ENCODE results near the gene HYAL4.
"Not testable (repeated sequence)": the region's sequence is repeated elsewhere in the genome, so short reads cannot be mapped to it uniquely, and the experiment has no call there.

Gene HYAL4, protein sequence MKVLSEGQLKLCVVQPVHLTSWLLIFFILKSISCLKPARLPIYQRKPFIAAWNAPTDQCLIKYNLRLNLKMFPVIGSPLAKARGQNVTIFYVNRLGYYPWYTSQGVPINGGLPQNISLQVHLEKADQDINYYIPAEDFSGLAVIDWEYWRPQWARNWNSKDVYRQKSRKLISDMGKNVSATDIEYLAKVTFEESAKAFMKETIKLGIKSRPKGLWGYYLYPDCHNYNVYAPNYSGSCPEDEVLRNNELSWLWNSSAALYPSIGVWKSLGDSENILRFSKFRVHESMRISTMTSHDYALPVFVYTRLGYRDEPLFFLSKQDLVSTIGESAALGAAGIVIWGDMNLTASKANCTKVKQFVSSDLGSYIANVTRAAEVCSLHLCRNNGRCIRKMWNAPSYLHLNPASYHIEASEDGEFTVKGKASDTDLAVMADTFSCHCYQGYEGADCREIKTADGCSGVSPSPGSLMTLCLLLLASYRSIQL

DNA sequence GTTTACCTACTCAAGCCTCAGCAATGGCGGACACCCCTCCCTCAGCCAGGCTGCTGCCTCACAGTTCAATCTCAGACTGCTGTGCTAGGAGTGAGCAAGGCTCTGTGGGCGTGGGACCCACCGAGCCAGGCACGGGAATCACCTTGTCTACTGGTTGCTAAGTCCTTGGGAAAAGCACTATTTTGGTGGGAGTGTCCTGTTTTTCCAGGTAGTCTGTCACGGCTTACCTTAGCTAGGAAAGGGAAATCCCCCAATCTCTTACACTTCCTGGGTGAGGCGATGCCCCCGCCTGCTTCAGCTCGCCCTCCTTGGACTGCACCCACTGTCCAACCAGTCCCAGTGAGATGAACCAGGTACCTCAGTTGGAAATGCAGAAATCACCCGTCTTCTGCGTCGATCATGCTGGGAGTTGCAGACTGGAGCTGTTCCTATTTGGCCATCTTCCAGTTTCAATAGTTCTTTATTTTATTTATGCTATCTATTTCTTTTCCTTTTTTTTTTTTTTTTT, at the start of gene HYAL4:
HYAL4 (plus strand) TSS at position 458 of the 508 bp plus-strand sequence. CDS start 23,105 bp downstream, outside the sequence.
- no peak for DNase-seq (ENCODE audit: low read depth)

DNA sequence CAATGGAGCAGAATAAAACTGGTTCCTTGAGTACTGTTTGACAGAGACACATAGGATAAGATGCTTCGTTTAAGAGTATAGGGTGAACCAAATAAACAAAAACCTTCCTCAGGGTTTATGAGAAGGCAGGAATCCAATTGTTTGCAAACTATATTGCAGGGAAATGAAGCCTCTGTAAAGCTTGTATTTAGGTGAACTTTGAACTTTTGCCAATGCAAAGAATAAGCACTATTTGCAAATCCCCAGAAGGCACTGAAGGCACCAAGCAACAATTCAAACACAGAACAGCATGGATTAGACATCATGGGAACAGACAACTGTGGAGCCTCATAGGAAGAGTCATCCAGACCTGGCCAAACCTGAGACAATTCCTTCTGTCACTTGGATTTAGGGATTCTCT, 49.1 kb upstream of the HYAL4 start:
- DNase-seq (ENCODE audit: low read depth), result no peak

DNA sequence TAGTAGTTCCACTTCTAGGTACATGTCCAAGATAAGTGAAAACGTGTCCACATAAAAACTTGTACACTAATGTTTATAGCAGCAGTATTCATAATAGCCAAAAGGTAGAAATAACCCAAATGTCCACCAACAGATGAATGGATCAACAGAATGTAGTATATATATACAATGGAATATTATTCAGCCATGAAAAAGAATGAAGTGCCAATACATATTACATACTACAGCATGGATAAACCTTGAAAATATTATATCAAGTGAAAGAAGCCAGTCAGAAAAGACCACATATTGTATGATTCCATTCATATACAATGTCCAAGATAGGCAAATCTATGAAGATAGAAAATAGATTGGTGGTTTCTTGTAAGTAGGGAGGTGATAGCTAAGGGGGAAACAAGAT, 48.4 kb upstream of the HYAL4 start:
- no peak for DNase-seq (ENCODE audit: low read depth)

DNA sequence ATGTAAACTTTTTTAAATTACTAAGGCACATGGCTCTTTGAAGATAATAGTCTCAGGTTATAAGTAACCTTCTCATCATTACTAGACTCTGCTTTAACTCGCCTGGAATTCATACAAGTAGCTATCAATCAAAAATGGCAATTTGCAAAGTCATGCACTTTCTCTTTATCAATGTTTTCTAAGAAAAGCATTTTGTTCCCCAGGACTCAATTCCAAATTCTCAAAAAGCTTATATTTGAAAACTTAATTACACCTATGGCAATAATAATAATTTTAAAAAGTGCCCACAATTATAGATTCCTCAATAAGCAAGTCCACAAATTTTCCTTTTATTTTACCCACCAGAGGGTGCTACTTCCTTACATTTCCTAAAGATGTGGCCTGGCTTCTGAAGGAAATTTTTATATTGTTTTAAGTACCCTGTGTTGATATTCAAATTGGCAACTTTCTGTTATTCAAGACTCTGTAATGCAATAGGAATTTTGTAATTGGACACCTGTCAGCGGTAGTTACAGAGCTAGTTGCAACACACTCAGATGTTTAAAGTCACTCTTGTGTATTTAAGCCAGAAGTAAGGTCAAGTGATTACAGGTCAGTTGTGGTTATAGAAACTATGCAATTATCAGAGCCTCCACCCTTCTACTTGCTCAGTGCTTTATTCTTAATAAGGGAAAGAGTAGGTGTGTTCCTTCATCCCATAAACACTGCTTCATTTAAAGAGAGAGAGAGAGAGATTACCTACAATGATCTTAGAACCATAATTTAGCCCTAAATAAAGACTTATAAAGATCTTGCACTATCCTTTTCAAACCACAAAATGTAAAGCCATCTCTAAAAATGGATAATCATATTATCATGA, 47.1 kb upstream of the HYAL4 start:
- DNase-seq (ENCODE audit: low read depth), result peak; percentile 85

DNA sequence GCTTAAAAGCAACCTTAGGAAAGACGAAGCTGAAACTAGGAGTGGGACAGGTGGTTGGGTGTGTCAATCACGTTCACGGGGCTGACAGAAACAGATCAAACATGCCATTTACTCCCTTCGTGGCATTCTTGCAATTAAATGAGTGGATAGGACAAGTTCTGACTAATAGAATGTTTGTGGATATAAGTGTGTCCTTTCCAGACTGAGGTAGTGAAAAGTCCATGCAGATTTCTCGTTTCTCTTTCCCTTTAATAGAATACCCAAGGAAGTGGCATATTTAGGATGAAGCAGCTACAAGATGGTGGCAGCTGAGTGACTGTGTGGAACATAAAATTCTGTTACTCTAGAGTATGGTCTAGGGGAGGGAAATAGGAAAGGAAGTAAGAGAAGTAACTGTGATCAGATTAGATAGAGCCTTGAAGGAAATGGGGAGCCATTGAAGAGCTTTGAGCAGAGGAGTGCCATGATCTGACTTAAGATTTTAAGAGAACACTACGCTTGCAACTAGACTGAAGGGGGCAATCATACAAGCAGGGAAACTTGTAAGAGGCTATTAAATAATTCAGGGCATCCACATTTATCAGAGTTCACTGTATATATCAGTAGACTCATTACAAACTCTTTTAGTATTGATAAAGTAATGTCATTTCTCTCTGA, 46.3 kb upstream of the HYAL4 start:
- no peak for DNase-seq (ENCODE audit: low read depth)

DNA sequence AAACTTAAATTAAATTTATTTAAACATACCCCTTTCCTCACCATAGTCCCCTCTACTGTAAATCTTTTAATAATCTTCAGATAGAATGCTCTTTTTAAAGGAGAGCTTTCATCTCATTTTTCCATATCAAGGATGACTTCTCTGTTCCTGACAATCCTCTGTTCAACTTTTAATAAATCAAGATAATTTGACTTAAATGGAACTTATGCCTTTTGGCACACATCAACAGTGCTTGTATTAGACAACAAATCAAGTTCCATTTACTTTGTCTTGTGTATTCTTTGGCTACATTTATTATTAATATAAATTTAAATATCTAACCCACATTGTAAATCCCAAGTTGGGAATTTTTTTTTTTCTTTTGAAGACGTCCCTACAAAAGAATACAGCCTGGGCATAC, 42.7 kb upstream of the HYAL4 start:
- no peak for DNase-seq (ENCODE audit: low read depth)

DNA sequence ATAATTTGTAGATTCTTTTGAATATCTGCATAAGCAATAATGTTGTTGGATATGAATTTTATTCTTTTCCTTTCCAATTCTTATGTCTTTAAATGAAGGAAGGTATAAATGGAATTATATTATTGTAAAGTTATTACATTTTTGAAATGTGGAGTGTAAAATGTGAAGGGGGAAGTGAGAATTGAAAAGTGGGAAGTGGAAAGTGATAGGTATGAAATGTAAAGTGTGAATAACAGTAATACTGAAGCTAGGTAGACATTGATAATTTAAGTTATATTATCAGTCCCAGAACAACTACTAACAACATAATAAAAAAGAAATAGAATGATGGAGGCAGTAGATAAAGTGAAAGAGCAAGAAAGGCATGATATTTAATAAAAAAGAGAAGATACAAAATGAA, 39.7 kb upstream of the HYAL4 start:
- DNase-seq (ENCODE audit: low read depth), result no peak

DNA sequence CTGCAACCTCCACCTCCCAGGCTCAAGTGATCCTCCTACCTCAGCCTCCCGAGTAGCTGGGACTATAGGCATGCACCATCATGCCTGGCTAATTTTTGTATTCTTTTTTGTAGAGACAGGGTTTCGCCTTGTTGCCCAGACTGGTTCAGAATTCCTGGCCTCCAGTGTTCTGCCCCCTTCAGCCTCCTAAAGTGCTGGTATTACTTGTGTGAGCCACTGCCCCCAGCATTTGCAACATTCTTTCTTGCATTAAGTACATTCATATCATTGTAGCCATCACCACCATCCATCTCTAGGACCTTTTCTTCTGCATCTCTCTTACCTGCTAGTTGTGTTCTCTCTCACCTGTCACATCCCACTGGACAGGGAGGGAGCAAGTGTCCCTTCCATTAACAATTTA, 35.5 kb upstream of the HYAL4 start:
- no peak for DNase-seq (ENCODE audit: low read depth)

DNA sequence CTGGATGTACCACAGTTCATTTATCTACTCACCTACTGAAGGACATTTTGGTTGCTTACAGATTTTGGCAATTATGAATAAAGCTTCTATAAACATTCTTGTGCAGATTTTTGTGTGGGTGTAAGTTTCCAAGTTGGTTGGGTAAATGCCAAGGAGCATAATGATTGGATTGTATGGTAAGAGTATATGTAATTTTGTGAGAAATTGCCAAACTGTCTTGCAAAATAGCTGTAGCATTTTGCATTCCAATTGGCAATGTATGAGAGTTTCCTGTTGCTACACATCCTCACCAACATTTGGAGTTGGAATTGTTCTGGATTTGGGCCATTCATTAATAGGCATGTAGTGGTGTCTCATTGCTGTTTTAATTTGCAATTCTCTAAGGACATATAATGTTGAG, 33.9 kb upstream of the HYAL4 start:
- no peak for DNase-seq (ENCODE audit: low read depth)

DNA sequence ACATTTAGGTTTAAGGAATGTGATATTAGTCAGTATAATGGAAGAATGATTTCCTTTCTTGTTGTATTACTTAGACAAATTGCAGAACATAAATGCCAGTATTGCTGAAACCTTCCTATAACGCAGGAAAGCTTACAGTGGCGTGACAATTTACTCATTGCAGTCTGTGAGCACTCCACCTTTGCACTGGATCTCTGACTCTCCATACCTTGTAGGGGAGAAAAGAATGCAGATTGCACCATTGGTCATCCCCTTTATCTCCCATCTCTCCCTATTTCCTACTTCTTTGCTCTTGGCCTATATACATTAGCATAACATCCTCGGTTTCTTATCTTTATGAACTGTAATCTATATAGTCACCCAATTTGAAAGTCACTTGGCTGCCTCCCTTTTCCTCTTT, 28.1 kb upstream of the HYAL4 start:
- no peak for DNase-seq (ENCODE audit: low read depth)

DNA sequence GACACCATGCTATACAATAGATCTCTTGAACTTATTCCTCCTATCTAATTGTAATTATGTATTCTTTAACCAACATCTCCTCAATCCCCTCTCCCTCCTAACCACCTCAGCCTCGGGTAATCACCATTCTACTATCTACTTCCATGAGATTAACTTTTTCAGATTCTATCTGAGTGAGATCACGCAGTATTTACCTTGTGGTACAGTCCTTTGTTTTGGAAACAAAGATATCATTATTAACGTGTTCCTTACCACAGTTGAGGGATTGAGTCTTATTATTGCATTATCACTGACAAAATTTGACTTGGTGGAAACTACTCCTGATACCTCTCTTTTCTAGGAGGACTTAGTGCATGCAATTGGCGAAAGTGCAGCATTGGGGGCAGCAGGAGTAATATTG, 26.0 kb upstream of the HYAL4 start:
- no peak for DNase-seq (ENCODE audit: low read depth)

DNA sequence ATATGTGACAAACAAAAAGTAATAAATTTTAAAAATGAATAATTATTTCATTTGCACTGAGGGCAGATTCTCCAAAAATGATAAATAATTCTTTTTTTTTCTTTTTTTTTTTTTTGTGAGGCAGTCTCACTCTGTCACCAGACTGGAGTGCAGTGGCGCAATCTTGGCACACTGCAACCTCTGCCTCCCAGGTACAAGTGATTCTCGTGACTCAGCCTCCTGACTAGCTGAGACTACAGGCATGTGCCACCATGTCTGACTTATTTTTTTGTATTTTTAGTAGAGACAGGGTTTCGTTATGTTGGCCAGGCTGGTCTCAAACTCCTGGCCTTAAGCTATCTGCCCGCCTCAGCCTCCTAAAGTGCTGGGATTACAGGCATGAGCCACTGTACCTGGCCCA, 25.2 kb upstream of the HYAL4 start:
- not testable (repeated sequence) for DNase-seq (ENCODE audit: low read depth)

DNA sequence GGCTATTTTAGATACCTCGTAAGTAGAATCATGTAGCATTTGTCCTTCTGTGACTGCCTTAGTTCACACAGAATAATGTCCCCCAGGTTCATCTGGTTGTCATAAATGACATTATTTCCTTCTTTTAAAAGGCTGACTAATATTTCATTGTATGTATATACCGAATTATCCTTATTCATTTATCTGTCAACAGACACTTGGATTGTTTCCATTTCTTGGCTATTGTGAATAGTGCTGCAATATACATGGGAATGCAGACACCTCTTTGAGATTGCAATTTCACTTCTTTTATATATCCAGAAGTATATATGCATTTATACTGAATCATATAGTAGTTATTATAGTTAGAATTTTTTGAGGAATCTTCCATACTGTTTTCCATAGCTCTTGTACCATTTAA, 24.1 kb upstream of the HYAL4 start:
- DNase-seq (ENCODE audit: low read depth), result no peak

DNA sequence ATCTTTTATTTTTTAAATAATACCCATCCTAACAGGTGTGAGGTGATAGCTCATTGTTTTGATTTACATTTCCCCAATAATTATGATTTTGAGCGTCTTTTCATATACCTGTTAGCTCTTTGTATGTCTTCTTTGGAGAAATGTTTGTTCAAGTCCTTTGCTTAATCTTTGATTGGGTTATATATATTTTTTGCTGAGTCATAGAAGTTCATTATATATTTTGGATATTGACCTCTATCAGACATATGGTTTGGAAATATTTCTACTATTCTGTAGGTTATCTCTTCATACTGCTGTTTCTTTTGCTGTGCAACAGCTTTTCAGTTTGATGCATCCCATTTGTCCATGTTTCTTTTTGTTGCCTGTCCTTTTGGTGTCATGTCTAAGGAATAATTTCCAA, 23.6 kb upstream of the HYAL4 start:
- DNase-seq (ENCODE audit: low read depth), result no peak

DNA sequence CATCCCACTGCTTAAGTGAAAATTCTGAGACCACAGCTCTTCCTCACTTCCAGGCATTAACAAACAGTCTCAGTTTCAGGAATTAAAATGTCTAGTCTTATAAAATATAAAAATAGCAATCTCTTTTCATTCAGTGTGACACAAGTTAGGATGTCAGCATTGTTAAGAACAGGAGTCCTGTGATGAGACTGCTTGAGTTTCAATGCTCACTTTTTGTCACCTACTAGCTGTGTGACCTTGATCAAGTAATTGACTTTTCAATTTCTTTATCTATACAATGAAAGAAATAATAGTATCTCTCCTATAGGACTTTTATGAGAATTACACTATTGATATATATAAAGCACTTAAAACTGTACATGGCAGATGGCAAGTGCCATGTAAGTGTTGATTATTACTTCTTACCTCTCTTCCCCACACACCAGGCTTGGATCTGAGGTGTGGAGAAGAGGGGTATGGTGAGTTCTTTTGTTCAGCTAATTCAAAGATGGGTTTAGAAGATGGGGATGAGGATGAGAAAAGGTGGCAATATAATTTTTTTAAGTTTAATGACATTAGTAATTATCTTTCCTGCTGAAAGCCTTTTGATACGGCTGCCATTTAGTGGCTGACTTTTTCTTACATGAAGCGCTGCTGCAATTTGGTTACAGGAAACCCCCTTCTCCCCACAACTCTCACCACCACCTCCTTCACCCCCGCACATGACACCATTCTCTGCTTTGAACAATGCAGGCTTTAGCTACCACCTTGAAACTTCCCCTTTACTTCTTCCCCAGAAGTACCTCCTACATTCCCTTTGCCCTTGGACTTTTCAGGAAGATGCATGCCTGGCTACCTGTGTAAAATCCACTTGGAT, 20.8 kb upstream of the HYAL4 start:
- no peak for DNase-seq (ENCODE audit: low read depth)

DNA sequence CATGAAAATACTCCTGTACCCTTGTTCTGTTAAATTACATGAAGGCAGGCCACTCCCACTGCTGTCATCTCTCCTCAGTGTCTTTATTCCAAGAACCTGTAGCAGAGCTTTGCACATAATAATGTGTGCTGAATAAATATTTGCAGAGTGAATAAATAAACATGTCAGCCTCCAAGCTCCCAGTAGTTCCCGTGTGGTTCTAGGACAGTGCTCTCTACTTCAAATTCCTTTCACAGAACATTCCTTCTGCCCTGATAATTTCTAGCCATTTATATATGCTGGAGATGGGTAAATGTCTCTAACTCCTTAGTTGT, 20.3 kb upstream of the HYAL4 start:
- no peak for DNase-seq (ENCODE audit: low read depth)

DNA sequence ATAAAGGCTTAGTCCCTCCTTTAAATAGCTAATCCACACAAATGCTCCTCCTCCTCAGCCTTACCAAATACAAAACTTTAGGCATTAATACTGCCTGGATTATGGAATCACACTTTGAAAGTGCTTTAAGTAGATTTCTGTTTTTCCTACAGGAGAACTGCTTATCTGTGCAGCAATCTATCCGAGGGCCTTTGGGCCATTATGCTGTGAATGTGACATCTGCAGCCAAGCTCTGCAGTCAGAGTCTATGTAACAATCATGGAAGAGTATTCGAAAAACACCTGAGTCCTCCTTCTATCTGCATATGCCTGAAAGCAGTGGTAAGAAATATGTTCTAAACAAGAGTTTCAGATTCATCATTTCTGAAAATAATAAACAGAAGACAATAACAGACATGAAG, 16.2 kb upstream of the HYAL4 start:
- no peak for DNase-seq (ENCODE audit: low read depth)

DNA sequence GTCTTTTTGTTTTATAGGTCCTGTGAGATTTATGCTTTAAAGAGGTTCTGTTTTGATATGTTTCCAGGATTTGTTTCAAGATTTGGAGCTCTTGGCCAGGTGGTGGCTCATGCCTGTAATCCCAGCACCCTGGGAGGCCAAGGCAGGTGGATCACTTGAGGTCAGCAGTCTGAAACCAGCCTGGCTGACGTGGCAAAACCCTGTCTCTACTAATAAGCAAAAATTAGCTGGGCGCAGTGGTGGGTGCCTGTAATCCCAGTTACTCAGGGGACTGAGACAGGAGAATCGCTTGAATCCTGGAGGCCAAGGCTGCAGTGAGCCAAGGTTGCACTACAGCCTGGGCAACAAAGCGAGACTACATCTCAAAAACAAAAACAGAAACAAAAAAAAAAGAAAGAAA, 8.3 kb upstream of the HYAL4 start:
- no peak for DNase-seq (ENCODE audit: low read depth)

DNA sequence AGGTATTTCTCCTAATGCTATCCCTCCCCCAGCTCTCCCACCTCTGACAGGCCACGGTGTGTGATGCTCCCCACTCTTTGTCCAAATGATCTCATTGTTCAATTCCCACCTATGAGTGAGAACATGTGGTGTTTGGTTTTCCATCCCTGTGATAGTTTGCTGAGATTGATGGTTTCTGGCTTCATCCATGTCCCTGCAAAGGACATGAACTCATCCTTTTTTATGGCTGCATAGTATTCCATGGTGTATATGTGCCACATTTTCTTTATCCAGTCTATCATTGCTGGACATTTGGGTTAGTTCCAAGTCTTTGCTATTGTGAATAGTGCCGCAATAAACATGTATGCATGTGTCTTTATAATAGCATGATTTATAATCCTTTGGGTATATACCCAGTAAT, 5.9 kb upstream of the HYAL4 start:
- DNase-seq (ENCODE audit: low read depth), result not testable (repeated sequence)

DNA sequence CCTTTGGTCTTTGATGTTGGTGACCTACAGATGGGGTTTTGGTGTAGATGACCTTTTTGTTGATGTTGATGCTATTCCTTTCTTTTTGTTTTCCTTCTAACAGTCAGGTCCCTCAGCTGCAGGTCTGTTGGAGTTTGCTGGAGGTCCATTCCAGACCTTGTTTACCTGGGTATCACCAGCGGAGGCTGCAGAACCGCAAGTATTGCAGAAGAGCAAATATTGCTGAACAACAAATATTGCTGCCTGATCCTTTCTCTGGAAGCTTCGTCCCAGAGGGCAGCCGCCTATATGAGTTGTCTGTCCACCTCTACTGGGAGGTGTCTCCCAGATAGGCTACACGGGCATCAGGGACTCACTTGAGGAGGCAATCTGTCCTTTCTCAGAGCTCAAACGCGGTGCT, 827 bp upstream of the HYAL4 start:
- DNase-seq (ENCODE audit: low read depth), result not testable (repeated sequence)

DNA sequence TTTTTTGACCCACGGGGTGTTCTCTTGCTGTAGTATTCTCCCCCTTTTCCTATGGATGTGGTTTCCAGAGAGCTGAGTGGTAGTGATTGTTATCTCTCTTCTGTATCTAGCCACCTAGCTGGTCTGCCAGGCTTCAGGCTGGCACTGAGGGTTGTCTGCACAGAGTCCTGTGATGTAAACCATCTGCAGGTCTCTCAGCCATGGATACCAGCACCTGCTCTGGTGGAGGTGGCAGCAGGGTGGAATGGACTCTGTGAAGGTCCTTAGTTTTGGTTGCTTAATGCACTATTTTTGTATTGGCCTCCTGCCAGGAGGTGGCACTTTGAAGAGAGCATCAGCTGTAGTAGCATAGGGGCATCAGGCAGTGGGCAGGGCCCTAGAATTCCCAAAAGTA, 851 bp downstream of the HYAL4 start:
- DNase-seq (ENCODE audit: low read depth), result no peak

Data from non-pigmented ciliary epithelial cell (primary cell).